H9 (cell line): ENCODE data around the gene TERF2IP. TPM values are rescaled to one million over a fixed set of nuclear protein-coding genes. Genes with fewer than 3 reads are reported as not detected.
A peak's percentile ranks its signal among the peaks of the same experiment; 100 is the strongest.

Source experiments
- DNase-seq: peaks from one replicate; pipeline ENCODE4 v3.0.0-alpha.2; 2017
- H2AFZ ChIP-seq: one replicate; pipeline ENCODE4 v1.6.1; 2013; ENCODE audit warnings: mild to moderate bottlenecking, low read length, control low read depth, moderate library complexity
- H2AK5ac ChIP-seq: 2 replicates; pipeline ENCODE4 v1.6.1; 2013; ENCODE audit warnings: low read length, control low read depth, mixed read lengths; ENCODE audit not compliant: insufficient read length
- H2BK120ac ChIP-seq: one replicate; pipeline ENCODE4 v1.6.1; 2013; ENCODE audit warnings: low read depth, mild to moderate bottlenecking, low read length, control low read depth, inconsistent platforms; ENCODE audit not compliant: poor library complexity, severe bottlenecking
- H2BK12ac ChIP-seq: 2 replicates; pipeline ENCODE4 v1.6.1; 2013; ENCODE audit warnings: low read length, control low read depth, mixed read lengths, low read depth; ENCODE audit not compliant: insufficient read length
- H2BK15ac ChIP-seq: 2 replicates; pipeline ENCODE4 v1.6.1; 2013; ENCODE audit warnings: low read depth, low read length, control low read depth
- H2BK20ac ChIP-seq: one replicate; pipeline ENCODE4 v1.6.1; 2013; ENCODE audit warnings: low read depth, mild to moderate bottlenecking, low read length, control low read depth, inconsistent platforms; ENCODE audit not compliant: poor library complexity, severe bottlenecking
- H2BK5ac ChIP-seq: 2 replicates; pipeline ENCODE4 v1.6.1; 2013; ENCODE audit warnings: low read length, control low read depth, mixed read lengths; ENCODE audit not compliant: insufficient read length
- H3K14ac ChIP-seq: 2 replicates; pipeline ENCODE4 v1.6.1; 2013; ENCODE audit warnings: low read length, control low read depth; ENCODE audit not compliant: insufficient read depth
- H3K18ac ChIP-seq: 2 replicates; pipeline ENCODE4 v1.6.1; 2013; ENCODE audit warnings: low read depth, mild to moderate bottlenecking, mixed read lengths, low read length, control low read depth; ENCODE audit not compliant: insufficient read length
- H3K23ac ChIP-seq: 2 replicates; pipeline ENCODE4 v1.6.1; 2013; ENCODE audit warnings: low read length, control low read depth, mixed read lengths, low read depth; ENCODE audit not compliant: insufficient read length
- H3K23me2 ChIP-seq: 2 replicates; pipeline ENCODE4 v1.6.1; 2013; ENCODE audit warnings: low read depth, mild to moderate bottlenecking, mixed read lengths, low read length, control low read depth; ENCODE audit not compliant: insufficient read length, poor library complexity, severe bottlenecking
- H3K27ac ChIP-seq: 2 replicates; pipeline ENCODE4 v1.5.1; 2013; ENCODE audit warnings: low read length, control low read depth, mixed read lengths, low read depth; ENCODE audit not compliant: insufficient read length
- H3K27me3 ChIP-seq: 2 replicates; pipeline ENCODE4 v1.6.1; 2013; ENCODE audit warnings: low read length, control low read depth, inconsistent platforms; ENCODE audit not compliant: insufficient read depth
- H3K4ac ChIP-seq: 2 replicates; pipeline ENCODE4 v1.6.1; 2013; ENCODE audit warnings: low read depth, mild to moderate bottlenecking, control low read depth, inconsistent platforms, low read length, moderate library complexity
- H3K4me1 ChIP-seq: 2 replicates; pipeline ENCODE4 v1.6.1; 2013; ENCODE audit warnings: low read length, control low read depth, inconsistent platforms; ENCODE audit not compliant: insufficient read depth
- H3K4me2 ChIP-seq: 2 replicates; pipeline ENCODE4 v1.6.1; 2013; ENCODE audit warnings: low read length, control low read depth, mixed read lengths; ENCODE audit not compliant: insufficient read length, insufficient read depth
- H3K56ac ChIP-seq: 2 replicates; pipeline ENCODE4 v1.6.1; 2013; ENCODE audit warnings: low read depth, mild to moderate bottlenecking, mixed read lengths, low read length, control low read depth; ENCODE audit not compliant: insufficient read length
- H3K79me1 ChIP-seq: 2 replicates; pipeline ENCODE4 v1.6.1; 2013; ENCODE audit warnings: low read depth, mild to moderate bottlenecking, moderate library complexity, low read length, control low read depth, inconsistent platforms; ENCODE audit not compliant: insufficient read depth, poor library complexity, severe bottlenecking
- H3K79me2 ChIP-seq: 2 replicates; pipeline ENCODE4 v1.6.1; 2013; ENCODE audit warnings: low read length, control low read depth, inconsistent platforms; ENCODE audit not compliant: insufficient read depth
- H3K9ac ChIP-seq: 2 replicates; pipeline ENCODE4 v1.6.1; 2013; ENCODE audit warnings: low read length, control low read depth, mixed read lengths; ENCODE audit not compliant: insufficient read length; ENCODE audit errors: extremely low read depth
- H3K9me3 ChIP-seq: one replicate; pipeline ENCODE4 v1.6.1; 2013; ENCODE audit warnings: low read depth, low read length, inconsistent platforms; ENCODE audit not compliant: control insufficient read depth
- H3T11ph ChIP-seq: one replicate; pipeline ENCODE4 v1.6.1; 2013; ENCODE audit warnings: mild to moderate bottlenecking, low read length, control low read depth, inconsistent platforms
- H4K20me1 ChIP-seq: one replicate; pipeline ENCODE4 v1.6.1; 2013; ENCODE audit not compliant: control insufficient read depth, insufficient read length, insufficient read depth
- H4K5ac ChIP-seq: 2 replicates; pipeline ENCODE4 v1.6.1; 2013; ENCODE audit warnings: low read depth, mild to moderate bottlenecking, mixed read lengths, low read length, control low read depth; ENCODE audit not compliant: insufficient read length
- H4K8ac ChIP-seq: replicated peaks from 2 replicates; pipeline ENCODE4 v1.6.1; 2013; ENCODE audit warnings: low read length, control low read depth, mixed read lengths, low read depth; ENCODE audit not compliant: insufficient read length
- H4K91ac ChIP-seq: 2 replicates; pipeline ENCODE4 v1.6.1; 2013; ENCODE audit warnings: low read depth, mild to moderate bottlenecking, moderate library complexity, mixed read lengths, low read length, control low read depth; ENCODE audit not compliant: insufficient read length
- H3K27ac Mint-ChIP-seq, 3 experiments: 2 replicates in 2 of 3; 3 replicates in 1 of 3; pipeline ENCODE4 v1.8.0; 2020 to 2021; ENCODE audit warnings: mixed read lengths in 3 of 3, mild to moderate bottlenecking in 1 of 3, moderate library complexity in 1 of 3
- H3K27me3 Mint-ChIP-seq: 2 replicates; pipeline ENCODE4 v1.8.0; 2021; ENCODE audit warnings: low read depth, mild to moderate bottlenecking, moderate library complexity, mixed read lengths
- H3K36me3 Mint-ChIP-seq, 3 experiments: 2 replicates in 2 of 3; 3 replicates in 1 of 3; pipeline ENCODE4 v1.8.0; 2020 to 2021; ENCODE audit warnings: low read depth in 3 of 3, mixed read lengths in 3 of 3; ENCODE audit not compliant: insufficient read depth in 1 of 3
- H3K4me1 Mint-ChIP-seq, 2 experiments: 2 replicates each; pipeline ENCODE4 v1.8.0; 2020; ENCODE audit warnings: mixed read lengths in 2 of 2
- H3K4me3 Mint-ChIP-seq, 2 experiments: 2 replicates in 1 of 2; 3 replicates in 1 of 2; pipeline ENCODE4 v1.8.0; 2020 to 2021; ENCODE audit warnings: mild to moderate bottlenecking in 2 of 2, mixed read lengths in 2 of 2, moderate library complexity in 1 of 2
- H3K9me3 Mint-ChIP-seq, 2 experiments: 2 replicates in 1 of 2; 3 replicates in 1 of 2; pipeline ENCODE4 v1.8.0; 2020; ENCODE audit warnings: mild to moderate bottlenecking in 2 of 2, mixed read lengths in 2 of 2, moderate library complexity in 1 of 2
- WGBS: extraction: QIAGEN DNeasy Blood & Tissue Kit; methylation state at CpG from one replicate; pipeline ENCODE4 v1.1.7; 2013; ENCODE audit warnings: missing lambda C conversion rate, low lambda C conversion rate, mixed read lengths; ENCODE audit not compliant: insufficient read length; ENCODE audit errors: extremely low coverage; 5-methylcytosine and 5-hydroxymethylcytosine counted together
- total RNA-seq: library from RNA; stranded (reverse); gene quantifications from 2 replicates; pipeline ENCODE4 v1.2.1, GENCODE V29; 2021
- TF ChIP-seq, protein P1 (sequence below): fragments of 200-600 bp; sonication (generic); conservative IDR thresholded peaks from 3 replicates; pipeline ENCODE4 v1.8.0; 2021; ENCODE audit warnings: antibody characterized with exemption, mild to moderate bottlenecking

TERF2IP gene
- total RNA-seq, 1 experiment from 2014 or later, result 15.6 TPM

DNA sequence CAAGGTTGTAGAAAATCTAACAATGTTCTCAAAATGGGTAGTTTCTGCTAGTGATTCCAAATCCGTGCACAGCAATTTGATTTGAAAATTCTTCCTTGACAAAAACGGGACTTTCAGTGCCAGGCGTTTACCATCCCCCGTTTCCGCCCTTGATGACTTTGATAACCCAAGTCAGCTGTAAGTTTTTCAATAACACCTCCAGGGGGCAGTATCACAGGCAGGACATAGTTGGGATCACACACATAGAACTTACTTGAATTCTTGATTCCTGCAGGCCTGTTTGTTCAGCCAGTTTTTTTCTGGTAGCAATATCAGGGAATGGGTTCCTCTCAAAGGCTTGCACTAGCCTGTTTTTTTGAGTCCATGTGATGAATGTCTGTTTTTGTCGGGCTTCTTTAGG is 48.1 kb downstream of the TERF2IP start:
- Mint-ChIP-seq H3K4me3 (no peak overlapping the region), H3K9me3 (no peaks in the 10 kb centered on the region), H3K4me1 (0 out of 4 replicates have a peak, but pooled peaks cover 0 to 2% of the 10 kb centered on the region in 2 experiments), H3K36me3 (no peaks in the 10 kb centered on the region), H3K27ac (no peak overlapping the region), H3K27me3 (no peaks in the 10 kb centered on the region; the same call in 1 of the 2 replicates)
- H2BK120ac ChIP-seq, result no peak overlapping the region
- H3K23me2 ChIP-seq, result no peaks in the 10 kb centered on the region
- no peak overlapping the region for H2AFZ ChIP-seq
- no peaks in the 10 kb centered on the region for H3K9me3 ChIP-seq
- H2BK15ac ChIP-seq, result no peak overlapping the region
- no peak overlapping the region for H2AK5ac ChIP-seq
- H3K27me3 ChIP-seq, result no peaks in the 10 kb centered on the region
- H3K4me1 ChIP-seq, result no peaks in the 10 kb centered on the region
- H2BK5ac ChIP-seq, result no peak overlapping the region
- no peak overlapping the region for H3K56ac ChIP-seq
- TF ChIP-seq, protein P1, sequence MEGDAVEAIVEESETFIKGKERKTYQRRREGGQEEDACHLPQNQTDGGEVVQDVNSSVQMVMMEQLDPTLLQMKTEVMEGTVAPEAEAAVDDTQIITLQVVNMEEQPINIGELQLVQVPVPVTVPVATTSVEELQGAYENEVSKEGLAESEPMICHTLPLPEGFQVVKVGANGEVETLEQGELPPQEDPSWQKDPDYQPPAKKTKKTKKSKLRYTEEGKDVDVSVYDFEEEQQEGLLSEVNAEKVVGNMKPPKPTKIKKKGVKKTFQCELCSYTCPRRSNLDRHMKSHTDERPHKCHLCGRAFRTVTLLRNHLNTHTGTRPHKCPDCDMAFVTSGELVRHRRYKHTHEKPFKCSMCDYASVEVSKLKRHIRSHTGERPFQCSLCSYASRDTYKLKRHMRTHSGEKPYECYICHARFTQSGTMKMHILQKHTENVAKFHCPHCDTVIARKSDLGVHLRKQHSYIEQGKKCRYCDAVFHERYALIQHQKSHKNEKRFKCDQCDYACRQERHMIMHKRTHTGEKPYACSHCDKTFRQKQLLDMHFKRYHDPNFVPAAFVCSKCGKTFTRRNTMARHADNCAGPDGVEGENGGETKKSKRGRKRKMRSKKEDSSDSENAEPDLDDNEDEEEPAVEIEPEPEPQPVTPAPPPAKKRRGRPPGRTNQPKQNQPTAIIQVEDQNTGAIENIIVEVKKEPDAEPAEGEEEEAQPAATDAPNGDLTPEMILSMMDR, result peak; percentile 59
- no peak overlapping the region for H2BK12ac ChIP-seq
- no peak overlapping the region for H2BK20ac ChIP-seq
- no peak overlapping the region for H4K5ac ChIP-seq
- no peak overlapping the region for H4K8ac ChIP-seq
- no peak for DNase-seq
- H3K27ac ChIP-seq, result no peak overlapping the region
- no peak overlapping the region for H3K4me2 ChIP-seq
- H3K79me2 ChIP-seq, result no peaks in the 10 kb centered on the region
- H3K79me1 ChIP-seq, result no peaks in the 10 kb centered on the region
- H3K4ac ChIP-seq, result no peak overlapping the region
- no peak overlapping the region for H3T11ph ChIP-seq
- no peak overlapping the region for H4K91ac ChIP-seq
- no peak overlapping the region for H3K14ac ChIP-seq
- no peak overlapping the region for H3K18ac ChIP-seq
- no CpG with 5 or more reads among the region's 6 CpGs for WGBS
- no peak overlapping the region for H3K23ac ChIP-seq
- H3K9ac ChIP-seq, result no peak overlapping the region
- H4K20me1 ChIP-seq, result no peaks in the 10 kb centered on the region
